ENCODE data around the gene TRABD2A.

The TRABD2A gene

GRCh38 chr2:84857566-84857965 lies 23.3 kb downstream of the TRABD2A start:
- in situ Hi-C loops (cut with MboI; ENCODE audit: low sequenced_read_pairs): no loop called here

- in situ Hi-C loops (cut with MboI; ENCODE audit: low sequenced_read_pairs): no loop called here
These were observed 24.1 kb downstream of the TRABD2A start for GRCh38 chr2:84856787-84857186.

- in situ Hi-C loops (cut with MboI; ENCODE audit: low sequenced_read_pairs): no loop called here
These were observed 25.2 kb downstream of the TRABD2A start for GRCh38 chr2:84855731-84856130.

- in situ Hi-C loops (cut with MboI; ENCODE audit: low sequenced_read_pairs): no loop called here
These were observed 26.0 kb downstream of the TRABD2A start for GRCh38 chr2:84854850-84855249.

- in situ Hi-C loops (cut with MboI; ENCODE audit: low sequenced_read_pairs): no loop called here
These were observed 29.0 kb downstream of the TRABD2A start for GRCh38 chr2:84851876-84852275.

GRCh38 chr2:84850471-84850870 lies 30.4 kb downstream of the TRABD2A start:
- in situ Hi-C loops (cut with MboI; ENCODE audit: low sequenced_read_pairs): no loop called here

- in situ Hi-C loops (cut with MboI; ENCODE audit: low sequenced_read_pairs): no loop called here
These were observed 31.5 kb downstream of the TRABD2A start for GRCh38 chr2:84849271-84849952.

- in situ Hi-C loops (cut with MboI; ENCODE audit: low sequenced_read_pairs): no loop called here
These were observed 33.4 kb downstream of the TRABD2A start for GRCh38 chr2:84847326-84848050.

GRCh38 chr2:84846741-84847142 lies 34.1 kb downstream of the TRABD2A start:
- in situ Hi-C loops (cut with MboI; ENCODE audit: low sequenced_read_pairs): no loop called here

GRCh38 chr2:84846041-84846663 lies 34.7 kb downstream of the TRABD2A start:
- in situ Hi-C loops (cut with MboI; ENCODE audit: low sequenced_read_pairs): no loop called here

GRCh38 chr2:84844141-84844540 lies 36.7 kb downstream of the TRABD2A start:
- in situ Hi-C loops (cut with MboI; ENCODE audit: low sequenced_read_pairs): no loop called here

- in situ Hi-C loops (cut with MboI; ENCODE audit: low sequenced_read_pairs): no loop called here
These were observed 39.3 kb downstream of the TRABD2A start for GRCh38 chr2:84841577-84841976.

- in situ Hi-C loops (cut with MboI; ENCODE audit: low sequenced_read_pairs): no loop called here
These were observed 40.6 kb downstream of the TRABD2A start for GRCh38 chr2:84840306-84840705.

GRCh38 chr2:84839851-84840250 lies 41.0 kb downstream of the TRABD2A start:
- in situ Hi-C loops (cut with MboI; ENCODE audit: low sequenced_read_pairs): no loop called here

GRCh38 chr2:84838434-84839145 lies 42.3 kb downstream of the TRABD2A start:
- in situ Hi-C loops (cut with MboI; ENCODE audit: low sequenced_read_pairs): no loop called here

- in situ Hi-C loops (cut with MboI; ENCODE audit: low sequenced_read_pairs): no loop called here
These were observed 44.7 kb downstream of the TRABD2A start for GRCh38 chr2:84836215-84836614.

- in situ Hi-C loops (cut with MboI; ENCODE audit: low sequenced_read_pairs): no loop called here
These were observed 47.3 kb downstream of the TRABD2A start for GRCh38 chr2:84833481-84834150.

GRCh38 chr2:84832772-84833461 lies 48.0 kb downstream of the TRABD2A start:
- in situ Hi-C loops (cut with MboI; ENCODE audit: low sequenced_read_pairs): no loop called here

- in situ Hi-C loops (cut with MboI; ENCODE audit: low sequenced_read_pairs): no loop called here
These were observed 50.0 kb downstream of the TRABD2A start for GRCh38 chr2:84830758-84831500.

- in situ Hi-C loops (cut with MboI; ENCODE audit: low sequenced_read_pairs): no loop called here
These were observed 50.8 kb downstream of the TRABD2A start for GRCh38 chr2:84830095-84830494.

Data from HL-60/S4 treated with phorbol 12-myristate 13-acetate at 8.2 ng/mL for 4 days and 3 days (cell line).